Measurements from ENCODE around the gene ZC3H13.

ZC3H13 gene, protein sequence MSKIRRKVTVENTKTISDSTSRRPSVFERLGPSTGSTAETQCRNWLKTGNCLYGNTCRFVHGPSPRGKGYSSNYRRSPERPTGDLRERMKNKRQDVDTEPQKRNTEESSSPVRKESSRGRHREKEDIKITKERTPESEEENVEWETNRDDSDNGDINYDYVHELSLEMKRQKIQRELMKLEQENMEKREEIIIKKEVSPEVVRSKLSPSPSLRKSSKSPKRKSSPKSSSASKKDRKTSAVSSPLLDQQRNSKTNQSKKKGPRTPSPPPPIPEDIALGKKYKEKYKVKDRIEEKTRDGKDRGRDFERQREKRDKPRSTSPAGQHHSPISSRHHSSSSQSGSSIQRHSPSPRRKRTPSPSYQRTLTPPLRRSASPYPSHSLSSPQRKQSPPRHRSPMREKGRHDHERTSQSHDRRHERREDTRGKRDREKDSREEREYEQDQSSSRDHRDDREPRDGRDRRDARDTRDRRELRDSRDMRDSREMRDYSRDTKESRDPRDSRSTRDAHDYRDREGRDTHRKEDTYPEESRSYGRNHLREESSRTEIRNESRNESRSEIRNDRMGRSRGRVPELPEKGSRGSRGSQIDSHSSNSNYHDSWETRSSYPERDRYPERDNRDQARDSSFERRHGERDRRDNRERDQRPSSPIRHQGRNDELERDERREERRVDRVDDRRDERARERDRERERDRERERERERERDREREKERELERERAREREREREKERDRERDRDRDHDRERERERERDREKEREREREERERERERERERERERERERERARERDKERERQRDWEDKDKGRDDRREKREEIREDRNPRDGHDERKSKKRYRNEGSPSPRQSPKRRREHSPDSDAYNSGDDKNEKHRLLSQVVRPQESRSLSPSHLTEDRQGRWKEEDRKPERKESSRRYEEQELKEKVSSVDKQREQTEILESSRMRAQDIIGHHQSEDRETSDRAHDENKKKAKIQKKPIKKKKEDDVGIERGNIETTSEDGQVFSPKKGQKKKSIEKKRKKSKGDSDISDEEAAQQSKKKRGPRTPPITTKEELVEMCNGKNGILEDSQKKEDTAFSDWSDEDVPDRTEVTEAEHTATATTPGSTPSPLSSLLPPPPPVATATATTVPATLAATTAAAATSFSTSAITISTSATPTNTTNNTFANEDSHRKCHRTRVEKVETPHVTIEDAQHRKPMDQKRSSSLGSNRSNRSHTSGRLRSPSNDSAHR (N-terminal part only)

DNA sequence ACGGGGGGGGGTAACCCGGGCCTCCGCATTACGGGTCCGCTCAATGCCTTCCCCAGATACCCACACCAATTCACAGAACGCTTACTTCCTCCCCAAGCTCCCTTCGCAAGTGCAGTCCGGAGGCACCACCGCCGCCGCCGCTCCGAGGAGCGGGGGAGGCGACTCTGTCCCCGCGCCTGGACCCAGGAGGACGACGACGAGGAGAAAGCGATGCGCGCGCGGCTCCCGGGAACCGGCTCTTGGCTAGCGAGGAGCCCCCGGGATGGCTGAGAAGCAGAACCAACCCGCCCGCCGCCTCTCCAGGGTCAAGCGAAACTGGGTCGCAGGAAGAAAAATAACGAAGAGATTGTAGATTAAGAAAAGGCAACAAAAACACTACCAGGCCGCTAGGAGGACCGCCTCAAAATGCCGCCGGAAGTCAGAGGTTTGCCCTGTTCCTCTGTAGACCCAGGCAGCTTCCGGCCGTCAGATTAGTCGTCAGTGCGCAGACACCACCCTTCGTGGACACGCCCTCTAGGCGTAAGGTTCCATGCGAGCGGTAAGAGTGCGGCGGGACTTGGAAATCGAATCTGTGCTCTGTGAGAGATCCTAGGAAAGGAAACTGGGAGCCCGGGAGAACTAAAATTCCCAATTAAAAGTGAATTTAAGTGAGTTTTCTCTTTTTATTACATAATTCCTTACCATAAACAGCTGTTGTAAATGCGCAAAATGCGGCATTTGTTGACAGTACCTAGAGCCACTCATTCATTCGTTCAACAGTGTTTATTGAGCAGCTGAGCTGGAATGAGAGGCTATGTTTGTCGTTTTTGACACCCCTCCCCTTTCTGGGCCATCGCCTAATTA, at the start of gene ZC3H13:
TSS of gene ZC3H13 (minus strand) at position 428 of the 843 bp plus-strand sequence. CDS start 7,239 bp downstream, outside the sequence.
- peak; percentile 89 to 91 for DNase-seq

DNA sequence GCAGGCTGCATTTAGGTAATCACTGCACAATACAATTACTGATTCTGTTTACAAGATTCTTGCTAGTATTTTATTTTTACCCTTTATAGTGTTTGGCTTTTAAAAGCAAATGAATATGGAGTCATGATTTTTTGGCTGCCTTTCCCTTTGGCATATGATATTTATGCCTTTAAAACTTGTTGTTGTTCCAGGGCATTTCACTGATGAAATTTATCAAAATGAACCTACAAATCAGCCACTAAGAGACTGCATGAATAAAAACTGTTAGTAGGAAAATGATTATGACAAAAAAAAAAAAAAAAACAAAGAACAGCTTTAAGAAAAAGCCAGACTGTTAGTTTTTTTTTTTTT, 49.7 kb upstream of the ZC3H13 start:
- no peak for DNase-seq

DNA sequence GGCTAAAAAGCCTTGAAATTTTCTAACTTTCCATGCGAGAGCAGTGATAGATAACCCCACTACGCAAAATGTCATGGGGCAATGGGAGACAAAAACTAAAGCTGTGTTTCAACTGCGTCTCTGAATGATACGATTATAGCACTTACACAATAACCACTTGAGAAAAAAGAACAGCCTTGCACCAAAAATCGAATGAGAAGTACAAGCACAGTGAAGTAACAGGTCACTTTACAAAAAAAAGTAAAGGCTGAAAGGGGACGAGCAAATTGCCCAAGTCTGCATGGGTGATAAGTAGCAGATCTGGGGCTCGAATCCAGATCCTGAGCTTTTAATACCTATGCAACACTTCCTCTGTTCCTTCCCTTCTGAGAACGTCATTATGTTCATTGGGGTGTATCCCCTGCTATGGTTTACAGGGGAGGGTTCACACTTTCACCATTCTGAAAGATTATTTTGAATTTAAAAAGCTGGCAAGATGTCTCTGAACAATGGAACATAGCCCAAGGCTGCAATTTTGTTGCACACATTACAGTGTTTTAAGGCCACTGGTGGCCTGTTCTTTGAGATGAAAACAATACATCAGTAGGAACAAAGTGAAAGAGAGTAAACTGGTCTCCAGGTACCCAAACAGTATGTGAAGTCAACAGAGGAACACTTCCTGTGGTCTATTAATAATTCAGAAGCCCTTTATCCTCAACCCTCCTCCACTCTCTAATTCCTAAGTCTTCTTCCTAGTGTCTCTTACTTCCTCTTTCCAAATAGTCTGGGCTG, 49.1 kb upstream of the ZC3H13 start:
- DNase-seq: no peak

DNA sequence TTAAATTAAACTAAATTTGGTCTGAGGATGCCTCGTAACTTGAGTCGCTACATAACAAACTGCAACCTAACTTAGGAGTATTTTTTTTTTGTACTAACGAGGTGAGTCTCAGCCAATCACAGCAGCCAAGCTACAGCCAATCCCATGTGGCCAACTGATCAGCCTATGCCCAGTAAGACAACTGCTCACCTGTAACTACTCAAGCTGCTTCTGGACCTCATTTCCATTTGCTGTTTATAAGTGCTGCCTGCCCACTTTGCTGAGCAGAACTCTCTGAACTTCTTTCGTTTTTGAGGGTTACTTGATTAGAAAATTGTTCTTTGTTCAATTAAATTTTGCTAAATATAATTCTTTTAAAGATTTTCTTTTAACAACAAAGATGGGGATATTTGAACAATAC, 48.5 kb upstream of the ZC3H13 start:
- no peak for DNase-seq

DNA sequence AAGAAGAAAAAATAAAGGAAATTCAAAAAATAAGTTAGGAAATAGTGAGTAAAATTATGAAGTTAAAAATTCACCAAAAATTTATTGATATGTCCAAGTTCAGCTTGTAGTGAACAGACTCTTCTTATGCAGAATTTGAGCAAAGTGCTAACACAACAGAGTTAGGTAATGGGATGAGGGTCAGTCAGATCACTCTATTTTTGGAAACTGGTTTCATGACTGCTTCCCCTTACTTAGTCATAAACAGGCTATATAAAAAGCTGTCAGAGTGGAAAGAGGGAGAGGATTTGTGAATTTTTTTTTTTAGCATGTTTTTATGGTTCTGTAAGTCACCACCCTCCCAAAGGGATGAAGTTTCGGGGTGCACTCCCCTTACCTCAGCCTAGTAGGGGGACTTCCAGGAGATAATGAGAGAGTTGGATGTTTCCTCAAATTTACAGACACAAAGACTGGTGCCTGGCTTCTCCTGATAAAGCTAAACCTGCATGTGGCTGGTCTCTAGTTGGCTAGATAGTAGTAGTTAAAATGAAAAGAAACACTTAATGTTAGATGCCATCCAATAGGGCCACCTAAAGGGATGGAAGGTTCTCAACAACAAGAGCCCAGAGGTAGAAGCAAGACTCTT, 47.8 kb upstream of the ZC3H13 start:
- no peak for DNase-seq

DNA sequence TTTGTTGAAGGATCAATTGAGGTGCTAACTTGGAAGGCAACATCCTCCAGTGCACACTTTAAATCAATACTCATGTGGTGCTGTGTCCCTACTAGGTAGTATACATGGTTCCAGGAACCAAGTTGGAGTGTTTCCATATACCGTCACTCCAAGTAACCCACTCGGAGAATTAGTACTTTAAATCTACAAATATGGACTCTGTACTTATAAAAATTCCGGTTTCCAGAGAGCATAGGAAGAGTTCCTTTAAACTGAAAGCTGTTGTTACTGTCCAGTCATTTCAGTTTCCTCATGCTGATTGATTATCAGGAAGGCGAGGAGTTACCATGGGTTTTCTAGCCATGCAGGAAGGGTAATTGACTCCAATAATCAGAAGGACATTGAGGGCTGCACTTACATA, 45.1 kb upstream of the ZC3H13 start:
- no peak for DNase-seq

DNA sequence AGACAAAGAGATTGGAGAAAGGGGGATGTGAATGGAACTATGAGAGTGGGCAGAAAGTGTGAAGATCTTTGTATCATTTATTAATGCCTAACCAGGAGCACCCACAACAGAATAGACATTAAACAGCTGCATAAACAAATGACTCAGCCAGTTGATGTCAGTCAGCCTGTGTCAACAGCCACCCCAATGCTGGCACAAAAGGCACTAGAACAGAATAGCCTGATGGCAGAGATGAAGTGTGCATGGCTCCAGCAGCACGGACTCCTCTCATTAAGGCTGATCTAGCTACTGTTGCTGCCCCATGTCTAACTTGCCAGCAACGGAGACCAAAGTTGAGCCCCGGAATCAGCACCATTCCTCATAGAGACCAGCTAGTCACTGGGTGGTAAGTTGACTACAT, 44.5 kb upstream of the ZC3H13 start:
- DNase-seq: no peak

DNA sequence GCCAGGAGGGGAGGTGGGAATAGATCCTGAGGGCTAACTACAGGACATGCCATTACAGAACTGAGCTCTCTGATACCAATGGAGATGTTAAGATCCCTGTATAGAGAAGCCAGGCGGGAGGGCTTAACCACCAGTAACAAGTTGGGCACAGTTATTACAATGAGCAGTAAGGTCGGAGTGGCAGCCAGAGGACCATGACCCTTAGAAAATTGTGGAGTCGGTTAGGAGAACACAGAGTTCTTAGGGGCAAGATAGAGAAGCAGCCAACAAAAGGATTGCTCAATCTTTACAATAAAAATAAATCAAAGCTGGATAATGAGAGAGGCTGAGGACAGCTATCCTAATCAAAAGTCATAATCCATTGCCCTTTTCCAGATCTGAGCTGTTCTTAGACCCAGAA, 41.9 kb upstream of the ZC3H13 start:
- no peak for DNase-seq

DNA sequence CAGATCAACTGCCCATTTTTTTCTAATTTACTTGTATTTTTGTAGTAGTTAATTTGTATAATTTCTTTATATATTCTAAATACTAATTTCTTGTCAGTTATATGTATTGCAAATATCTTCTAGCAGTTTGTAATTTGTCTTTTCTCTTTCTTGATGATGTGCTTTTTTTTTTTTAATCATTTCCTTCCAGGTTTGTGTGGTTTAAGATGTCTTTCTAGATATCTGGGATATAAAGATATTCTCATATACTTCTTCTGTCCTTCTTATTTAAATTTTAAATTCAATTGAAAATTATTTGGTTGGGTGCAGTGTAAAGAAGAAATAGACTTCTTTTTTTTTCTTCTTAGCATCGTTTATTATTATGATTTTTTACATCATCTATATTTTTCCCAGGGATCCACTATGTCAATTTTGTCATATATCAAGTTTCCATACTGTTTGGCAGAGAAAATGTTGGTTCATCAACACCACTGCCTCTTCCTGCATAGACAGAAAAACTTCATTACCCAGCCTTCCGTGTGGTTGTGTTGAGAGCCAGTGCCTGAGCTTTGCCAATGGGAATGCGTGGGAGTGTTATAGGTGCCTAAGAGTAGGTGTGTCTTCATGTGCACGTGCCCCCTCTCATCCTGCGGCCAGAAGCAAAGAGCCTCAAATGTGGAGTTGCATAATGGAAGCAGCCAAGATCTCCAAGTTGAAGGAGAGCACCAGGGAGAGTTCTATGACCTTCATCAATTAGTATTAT, 36.4 kb upstream of the ZC3H13 start:
- DNase-seq: no peak

DNA sequence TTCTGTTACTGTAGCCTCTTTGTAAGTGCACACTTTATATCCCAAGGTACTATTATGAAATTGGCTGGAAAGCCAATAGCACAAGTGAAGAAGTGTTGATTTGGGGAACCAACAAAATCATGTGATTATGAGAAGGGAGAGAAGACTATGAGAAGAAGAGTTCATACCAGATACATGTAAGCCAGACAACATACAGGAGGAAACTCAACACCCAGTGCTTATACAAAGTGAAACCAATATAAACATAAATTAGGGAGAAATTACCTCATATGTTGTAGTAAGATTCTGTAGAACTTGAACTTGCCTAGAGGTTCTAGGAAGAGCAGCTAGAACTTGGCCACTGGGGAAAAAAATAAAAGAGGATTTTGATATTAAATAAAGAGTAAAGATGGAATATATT, 34.9 kb upstream of the ZC3H13 start:
- no peak for DNase-seq

DNA sequence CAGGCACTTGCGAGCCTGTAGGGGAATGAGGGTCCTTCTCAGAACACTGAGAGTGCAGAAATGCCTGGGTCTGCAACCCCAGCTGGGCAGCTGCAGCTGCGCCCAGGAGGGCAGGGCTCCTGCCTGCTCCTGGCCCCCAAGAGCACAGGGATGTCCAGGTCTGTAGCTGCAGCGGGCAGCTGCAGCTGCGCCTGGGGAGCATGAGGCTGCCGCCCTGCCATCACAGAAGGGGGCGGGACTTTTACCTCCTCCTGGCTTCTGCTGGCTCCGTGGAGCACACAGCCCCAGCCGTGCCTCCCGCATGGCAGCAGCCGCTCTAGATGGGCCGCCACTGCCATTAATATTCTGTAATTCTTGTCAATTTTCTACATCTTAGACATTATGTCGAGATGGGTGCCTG, 34.4 kb upstream of the ZC3H13 start:
- DNase-seq: no peak

DNA sequence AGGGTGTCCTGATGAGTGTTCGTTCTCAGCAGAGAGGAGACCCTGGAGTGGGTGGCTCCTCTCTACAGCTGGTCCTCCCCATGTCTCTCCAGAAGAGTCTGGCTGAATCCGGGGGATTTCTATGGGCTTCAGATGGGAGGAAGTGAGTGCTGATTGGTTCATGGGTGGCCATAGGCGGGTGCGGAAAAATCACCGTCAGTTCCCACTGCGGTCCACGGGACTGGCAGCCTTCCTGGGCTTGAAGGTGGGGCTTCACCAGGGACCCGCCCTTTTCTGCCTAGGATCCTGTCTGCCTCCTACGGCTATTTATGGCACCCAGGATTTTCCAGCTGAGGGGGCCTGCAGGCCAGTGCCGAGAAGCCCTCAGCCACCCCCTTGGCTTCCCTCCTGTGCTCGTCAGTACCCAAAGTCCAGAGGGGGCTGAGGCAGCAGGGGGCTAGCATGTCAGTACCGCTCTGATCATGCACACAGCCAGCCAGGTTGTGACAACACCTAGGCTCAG, 33.9 kb upstream of the ZC3H13 start:
- no peak for DNase-seq

DNA sequence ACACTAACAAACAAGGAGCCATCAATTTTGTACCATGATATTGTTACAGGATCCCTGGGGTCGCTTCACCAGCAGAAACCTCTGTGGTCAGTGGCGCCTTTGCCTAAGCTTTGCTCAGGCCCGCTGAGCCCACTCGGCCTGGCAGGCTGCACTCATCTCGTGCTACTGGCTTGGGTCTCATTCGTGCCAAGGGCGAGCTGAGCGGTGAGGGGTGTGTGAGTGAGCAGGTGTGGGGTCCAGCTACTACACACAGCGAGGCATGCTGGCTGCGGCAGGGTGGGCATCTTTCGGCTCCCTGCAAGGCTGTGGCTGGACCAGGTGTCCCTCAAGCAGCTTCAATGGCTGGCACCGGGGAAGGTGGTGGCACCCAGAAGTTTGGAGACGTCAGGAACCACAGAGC, 33.2 kb upstream of the ZC3H13 start:
- DNase-seq: no peak

DNA sequence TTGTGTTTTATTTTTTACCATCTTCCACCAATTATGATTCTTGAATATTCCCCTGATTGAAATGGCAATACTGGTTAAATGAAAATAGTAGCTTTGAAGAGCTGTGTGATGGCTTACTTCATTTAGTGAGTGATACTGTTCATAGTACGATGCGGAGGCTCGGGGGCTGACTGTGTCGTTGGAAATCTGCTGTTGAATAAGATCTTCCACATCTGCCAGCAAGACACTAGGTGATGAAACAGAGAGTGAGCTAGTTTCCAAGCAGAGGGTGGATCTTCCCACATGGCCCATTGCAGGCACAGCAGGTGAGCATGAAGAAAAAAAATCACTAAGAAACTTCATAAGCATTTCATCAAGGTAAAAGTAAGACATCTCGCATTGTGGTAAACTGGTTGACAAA, 29.8 kb upstream of the ZC3H13 start:
- no peak for DNase-seq

DNA sequence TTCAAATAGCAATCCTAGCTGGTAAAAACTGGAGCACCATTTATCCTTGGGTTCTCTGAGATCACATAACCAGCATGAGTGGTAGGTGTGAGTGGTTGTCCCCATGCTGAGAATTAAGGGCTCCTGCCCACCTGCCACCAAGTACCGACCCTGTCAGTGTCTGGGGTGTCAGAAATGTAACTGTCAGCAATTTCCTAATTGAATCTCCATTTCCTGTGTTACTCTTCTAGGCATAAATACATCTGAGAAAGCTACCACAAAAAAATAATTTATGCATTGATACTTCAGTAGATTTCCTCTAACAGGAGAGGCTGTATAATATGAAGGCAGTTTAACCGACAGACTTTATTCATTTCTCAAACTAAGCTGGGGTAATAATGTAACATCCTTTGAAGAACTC, 27.2 kb upstream of the ZC3H13 start:
- DNase-seq: no peak

DNA sequence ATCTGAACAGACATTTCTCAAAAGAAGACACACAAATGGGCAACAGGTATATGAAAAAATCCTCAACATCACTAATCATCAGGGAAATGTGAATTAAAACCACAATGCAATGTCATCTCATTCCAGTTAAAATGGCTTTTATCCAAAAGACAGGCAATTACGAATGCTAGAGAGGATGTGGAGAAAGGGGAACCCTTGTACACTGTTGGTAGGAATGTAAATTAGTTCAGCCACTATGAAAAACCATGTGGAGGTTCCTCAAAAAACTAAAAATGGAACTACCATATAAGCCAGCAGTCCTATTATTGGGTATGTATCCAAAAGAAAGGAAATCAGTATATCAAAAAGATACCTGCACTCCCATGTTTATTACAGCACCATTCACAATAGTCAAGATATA, 24.7 kb upstream of the ZC3H13 start:
- DNase-seq: no peak

DNA sequence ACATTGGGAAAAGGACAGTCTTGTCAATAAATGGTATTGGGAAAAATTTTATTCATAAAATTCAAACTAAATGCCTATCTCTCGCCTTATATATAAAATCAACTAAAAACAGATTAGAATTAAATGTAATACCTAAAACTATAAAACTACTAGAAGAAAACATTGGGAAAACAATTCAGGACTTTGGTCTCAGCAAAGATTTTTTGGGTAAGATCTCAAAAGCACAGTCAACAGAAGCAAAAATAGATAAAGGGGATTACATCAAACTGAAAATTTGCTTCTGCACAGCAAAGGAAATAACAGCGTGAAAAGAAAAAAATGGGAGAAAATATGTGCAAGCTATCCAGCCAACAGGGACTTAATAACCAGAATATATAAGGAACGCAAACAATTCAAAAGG, 24.3 kb upstream of the ZC3H13 start:
- no peak for DNase-seq

DNA sequence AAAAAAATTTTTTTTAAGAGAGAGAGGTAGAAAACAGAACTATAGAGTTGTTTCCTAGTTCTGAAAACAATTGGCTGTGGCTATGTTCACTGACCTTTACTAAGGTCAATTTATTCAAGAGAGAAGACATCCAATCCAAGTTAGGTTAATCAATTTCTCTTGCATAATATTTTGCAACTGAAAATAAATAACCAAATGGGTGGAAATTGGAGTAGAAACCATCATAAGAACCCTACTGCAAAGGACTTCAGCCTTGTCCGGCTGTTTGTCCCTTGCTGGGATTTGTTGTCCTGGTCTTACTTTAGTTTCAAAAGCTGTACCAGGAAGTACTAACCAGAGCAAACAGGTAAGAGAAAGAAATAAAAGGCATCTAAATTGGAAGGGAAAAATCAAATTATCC, 23.3 kb upstream of the ZC3H13 start:
- no peak for DNase-seq

DNA sequence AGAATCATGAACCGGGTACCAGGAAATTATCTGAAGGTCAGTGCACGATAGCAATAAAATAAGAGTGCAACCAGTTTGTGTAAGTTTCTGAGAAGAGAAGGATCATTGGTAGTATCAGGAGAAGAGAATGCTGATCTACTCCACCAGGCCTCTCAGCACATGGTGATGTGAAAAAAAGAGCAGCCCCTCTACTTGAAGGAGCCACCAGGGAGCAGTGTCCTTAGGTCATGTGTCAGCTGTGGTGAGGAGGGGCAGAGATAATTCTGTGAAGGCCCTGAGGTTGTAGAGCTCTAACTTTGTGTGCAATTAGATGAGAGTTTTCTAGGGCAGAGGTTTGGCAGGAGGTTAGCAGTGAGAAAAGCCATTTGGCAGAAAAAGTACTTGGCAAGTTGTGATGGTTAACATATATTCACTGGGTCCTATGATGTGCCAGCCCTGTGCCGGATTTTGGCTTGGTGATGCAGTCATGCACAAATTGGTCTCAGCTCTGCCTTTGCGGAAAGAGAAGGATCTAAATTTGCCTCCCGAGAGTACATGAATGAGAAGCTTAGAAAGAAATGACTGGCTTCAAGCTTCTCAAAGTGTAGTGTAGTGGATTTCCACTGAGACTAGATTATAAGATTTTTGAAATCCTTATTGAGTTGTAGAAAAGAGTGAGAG, 19.2 kb upstream of the ZC3H13 start:
- DNase-seq: no peak

DNA sequence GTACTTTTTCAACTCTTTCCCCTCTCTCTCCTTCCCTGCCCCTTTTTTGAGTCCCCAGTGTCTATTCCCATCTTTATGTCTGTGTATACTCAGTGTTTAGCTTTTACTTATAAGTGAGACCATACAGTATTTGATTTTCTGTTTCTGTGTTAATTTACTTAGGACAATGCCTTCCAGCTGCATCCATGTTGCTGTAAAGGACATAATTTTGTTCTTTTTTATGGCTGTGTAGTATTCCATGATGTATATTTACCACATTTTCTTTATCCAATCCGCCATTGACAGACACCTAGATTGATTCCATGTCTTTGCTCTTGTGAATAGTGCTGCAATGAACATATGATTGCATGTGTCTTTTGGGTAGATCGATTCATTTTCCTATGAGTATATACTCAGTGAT, 10.7 kb upstream of the ZC3H13 start:
- no peak for DNase-seq

Data from activated CD4-positive, alpha-beta T cell treated with anti-CD3 and anti-CD28 coated beads, Interleukin-2, amount 50 U/mL, for 4 hours (primary cell).